Caki2 (cell line): Measurements from ENCODE around the gene HIVEP2. TPM values are rescaled to one million over a fixed set of nuclear protein-coding genes. Genes with fewer than 3 reads are reported as not detected.

Source experiments
- DNase-seq: peaks from one replicate; pipeline ENCODE4 v3.0.0-alpha.2; 2015; ENCODE audit warnings: low read depth
- in situ Hi-C: cut with HindIII; loops from 2 replicates; pipeline ENCODE4 v1.10.0; 2016; ENCODE audit warnings: low sequenced_read_pairs, low pct_unique_long_range_greater_than_20kb, mixed read lengths
- total RNA-seq: library from RNA; depleted of rRNA; stranded (reverse); fragments of >200 nt; shearing (Covaris generic); gene quantifications from 2 replicates; pipeline ENCODE4 v1.2.3, GENCODE V29; 2014; ENCODE audit warnings: low replicate concordance

Gene HIVEP2
- total RNA-seq, 1 experiment from 2014 or later = 3.5 TPM

DNA sequence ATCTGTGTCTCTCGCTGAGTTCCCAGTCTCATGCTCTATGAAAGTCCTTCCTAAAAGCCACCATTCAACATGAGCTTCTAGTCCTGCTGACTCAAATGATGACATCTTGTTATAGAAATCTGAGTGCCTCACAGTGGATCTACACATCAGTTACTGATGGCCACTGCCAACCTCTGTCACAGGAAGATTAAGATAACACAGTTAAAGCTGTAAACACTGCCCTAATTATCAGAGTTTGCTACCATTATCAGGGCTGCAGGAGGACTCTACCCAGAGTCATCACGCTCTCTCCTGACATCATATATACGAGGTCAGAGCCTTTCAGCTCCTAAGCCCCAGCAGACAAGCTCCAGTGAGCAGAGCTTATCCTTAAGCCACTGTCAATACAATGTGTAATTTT lies 63.2 kb downstream of the HIVEP2 start:
- DNase-seq = no peak
- in situ Hi-C loops = no loop called here

- in situ Hi-C loops = no loop called here
- DNase-seq = no peak
Measured at GRCh38 chr6:142881290-142881689, 63.7 kb downstream of the HIVEP2 start.

DNA sequence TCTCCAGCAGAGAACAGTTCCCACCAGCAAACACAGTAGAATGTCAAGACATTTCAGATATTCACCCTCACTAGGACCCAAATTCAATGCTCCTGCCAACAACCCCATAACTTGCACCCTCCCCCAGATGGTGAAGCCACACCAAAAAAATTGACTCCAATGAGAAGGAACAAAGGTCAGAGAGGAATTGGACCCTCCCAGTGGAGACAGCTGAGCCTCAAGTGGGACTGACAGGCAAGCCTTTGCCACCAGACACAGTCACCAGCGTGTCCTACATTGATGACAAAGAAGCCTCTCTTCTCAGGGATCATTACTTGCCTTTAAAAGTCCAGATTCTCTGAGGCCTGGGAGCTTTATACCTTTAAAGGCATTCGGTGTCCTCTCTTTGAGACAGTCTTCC lies 64.8 kb downstream of the HIVEP2 start:
- no peak for DNase-seq
- in situ Hi-C loops = no loop called here

DNA sequence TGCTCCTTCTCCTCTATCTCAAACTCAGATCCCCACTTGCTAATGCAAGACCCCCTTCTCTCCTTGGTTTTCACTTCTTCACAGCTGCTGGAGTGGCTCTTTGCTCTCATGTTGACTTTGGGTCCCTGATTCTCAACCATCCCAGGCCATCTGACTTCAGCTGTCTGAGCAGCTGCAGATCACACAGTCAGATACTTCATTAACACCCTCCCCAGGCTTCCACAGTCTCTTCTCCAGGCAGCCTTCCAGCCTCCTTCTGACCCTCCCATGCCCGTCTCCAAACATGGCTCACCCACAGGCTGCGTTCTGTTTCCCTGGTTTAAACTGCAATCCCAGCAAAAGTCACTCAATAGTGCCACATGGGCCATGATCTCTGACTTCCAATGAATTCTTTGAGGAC lies 65.4 kb downstream of the HIVEP2 start:
- in situ Hi-C loops = no loop called here

DNA sequence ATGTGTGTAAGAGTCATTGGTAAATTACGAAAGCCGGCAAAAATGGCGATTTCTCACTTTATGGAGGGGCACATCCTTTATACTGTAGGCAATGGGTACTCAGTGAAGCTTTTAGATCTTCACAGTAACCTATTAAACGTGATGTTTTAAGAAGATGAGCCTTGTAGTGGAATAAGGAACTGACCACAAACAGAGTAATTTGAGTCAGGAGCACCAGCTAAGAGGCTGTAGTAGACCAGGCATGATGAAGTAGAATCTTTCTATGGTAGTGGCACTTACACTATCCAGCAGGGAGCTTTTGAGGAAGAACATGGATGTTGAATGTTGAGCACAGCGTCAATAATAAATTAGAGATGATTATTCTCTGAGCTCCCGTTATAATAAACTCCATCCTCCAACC lies 65.9 kb downstream of the HIVEP2 start:
- DNase-seq = no peak
- in situ Hi-C loops = no loop called here

More for the DNA sequence above, 65.4 kb downstream of the HIVEP2 start:
- no peak for DNase-seq

GRCh38 chr6:142878407-142878806 lies 66.6 kb downstream of the HIVEP2 start:
- in situ Hi-C loops = no loop called here
- no peak for DNase-seq

GRCh38 chr6:142874676-142875075 lies 70.3 kb downstream of the HIVEP2 start:
- DNase-seq = peak; percentile 35
- in situ Hi-C loops = no loop called here

GRCh38 chr6:142872376-142872775 lies 72.6 kb downstream of the HIVEP2 start:
- in situ Hi-C loops = no loop called here
- no peak for DNase-seq

DNA sequence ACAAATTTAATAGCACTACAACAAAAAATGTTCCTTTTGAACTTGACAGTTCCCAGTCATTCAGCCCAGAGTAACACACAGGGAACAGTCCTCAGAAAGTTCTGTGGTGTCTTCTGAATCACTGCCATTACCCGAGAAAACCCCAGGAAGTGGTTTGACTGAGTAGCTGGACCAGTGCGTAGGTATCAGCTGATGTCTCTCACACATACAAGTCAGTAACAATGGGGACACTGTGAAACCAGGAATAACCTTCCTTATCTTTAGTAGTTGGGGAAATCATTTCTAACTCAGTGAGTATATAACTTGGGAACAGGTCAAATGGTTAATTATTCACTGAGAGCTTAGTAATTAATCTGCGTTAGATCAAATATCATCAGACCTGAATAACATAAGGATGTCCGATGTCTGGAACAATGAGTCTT lies 73.1 kb downstream of the HIVEP2 start:
- in situ Hi-C loops = no loop called here
- DNase-seq = peak; percentile 96

GRCh38 chr6:142870787-142871415 lies 74.1 kb downstream of the HIVEP2 start:
- in situ Hi-C loops = no loop called here
- DNase-seq = no peak

- DNase-seq = peak; percentile 30
- in situ Hi-C loops = no loop called here
Measured at GRCh38 chr6:142868917-142869316, 76.1 kb downstream of the HIVEP2 start.

GRCh38 chr6:142867988-142868812 lies 76.8 kb downstream of the HIVEP2 start:
- peak; percentile 68 for DNase-seq
- in situ Hi-C loops = no loop called here

DNA sequence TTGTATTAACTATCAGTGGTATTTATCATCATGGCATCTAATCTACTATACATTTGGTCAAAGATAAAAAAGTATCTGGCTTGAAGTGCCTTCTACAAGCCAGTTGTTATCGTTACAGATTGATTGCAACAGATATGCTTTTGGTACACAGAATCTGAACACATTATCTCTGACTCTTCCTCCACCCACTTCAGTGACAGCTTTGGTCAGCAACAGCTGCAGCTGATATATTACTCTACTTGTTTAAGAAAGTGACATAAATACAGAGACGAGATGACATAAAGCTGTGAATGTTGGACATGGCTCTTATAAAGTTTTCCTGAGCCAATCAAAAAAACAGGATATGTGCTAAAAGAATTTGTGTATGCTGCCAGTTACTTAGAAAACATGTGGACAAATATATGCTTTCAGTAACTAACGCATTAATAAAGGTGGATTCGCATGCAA lies 77.6 kb downstream of the HIVEP2 start:
- in situ Hi-C loops = no loop called here

DNA sequence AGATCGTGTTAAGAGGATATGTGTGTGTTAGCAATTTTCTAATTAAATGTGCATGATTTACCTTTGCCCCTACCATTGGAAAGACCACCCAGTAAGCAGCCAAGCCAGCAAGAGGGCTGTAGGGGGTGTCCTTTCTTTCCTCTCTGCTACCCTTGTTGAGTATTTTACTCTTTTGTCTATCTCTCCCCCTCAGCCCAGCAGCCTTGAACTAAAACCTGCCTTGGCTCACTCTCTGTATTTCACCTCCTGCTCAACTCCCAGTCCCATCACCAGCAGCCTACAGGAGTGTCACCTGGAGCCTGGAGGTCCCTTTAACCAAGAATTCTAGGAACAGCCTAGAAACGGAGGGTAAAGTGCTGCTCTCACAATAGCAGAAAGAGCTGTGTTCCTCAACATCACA lies 81.0 kb downstream of the HIVEP2 start:
- in situ Hi-C loops = no loop called here

More for the DNA sequence above, 77.6 kb downstream of the HIVEP2 start:
- DNase-seq = no peak

DNA sequence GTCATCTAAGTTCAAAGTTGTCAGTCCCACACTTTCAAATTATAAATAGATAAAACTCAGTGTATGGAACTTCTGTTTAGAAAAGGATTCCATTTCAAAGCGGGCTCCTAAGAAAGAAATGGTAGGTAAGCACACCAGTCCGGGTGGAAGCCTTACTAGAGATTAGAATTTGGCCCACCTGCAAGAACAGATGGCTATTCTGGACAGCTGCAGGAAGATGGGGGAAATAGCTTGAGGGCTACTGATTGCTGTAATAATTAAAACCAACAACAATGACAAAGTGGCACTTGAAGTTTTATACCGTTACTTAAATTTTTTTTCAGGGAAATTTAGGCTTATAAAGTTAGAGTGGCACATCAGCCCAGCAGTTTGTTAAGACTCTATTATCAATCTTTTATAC lies 83.3 kb downstream of the HIVEP2 start:
- DNase-seq = no peak
- in situ Hi-C loops = no loop called here

More for the DNA sequence above, 81.0 kb downstream of the HIVEP2 start:
- DNase-seq = no peak

DNA sequence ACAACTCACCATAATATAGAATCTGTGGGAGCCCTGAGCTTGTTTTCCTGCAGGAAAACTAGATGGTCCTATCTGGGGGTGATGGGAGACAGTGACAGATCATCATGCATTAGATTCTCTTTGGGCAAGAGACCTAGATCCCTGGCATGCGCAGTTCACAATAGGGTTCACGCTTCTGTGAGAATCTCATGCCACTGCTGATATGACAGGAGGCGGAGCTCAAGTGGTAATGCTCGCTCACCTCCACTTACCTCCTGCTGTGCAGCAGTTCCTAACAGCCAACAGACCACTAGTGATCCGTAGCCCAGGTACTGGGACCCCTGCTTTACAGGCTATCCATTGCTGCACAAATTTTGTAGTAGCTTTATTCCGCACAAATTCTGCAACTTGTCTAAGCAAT lies 84.5 kb downstream of the HIVEP2 start:
- DNase-seq = no peak
- in situ Hi-C loops = no loop called here

GRCh38 chr6:142857796-142858555 lies 87.0 kb downstream of the HIVEP2 start:
- in situ Hi-C loops = no loop called here
- no peak for DNase-seq

DNA sequence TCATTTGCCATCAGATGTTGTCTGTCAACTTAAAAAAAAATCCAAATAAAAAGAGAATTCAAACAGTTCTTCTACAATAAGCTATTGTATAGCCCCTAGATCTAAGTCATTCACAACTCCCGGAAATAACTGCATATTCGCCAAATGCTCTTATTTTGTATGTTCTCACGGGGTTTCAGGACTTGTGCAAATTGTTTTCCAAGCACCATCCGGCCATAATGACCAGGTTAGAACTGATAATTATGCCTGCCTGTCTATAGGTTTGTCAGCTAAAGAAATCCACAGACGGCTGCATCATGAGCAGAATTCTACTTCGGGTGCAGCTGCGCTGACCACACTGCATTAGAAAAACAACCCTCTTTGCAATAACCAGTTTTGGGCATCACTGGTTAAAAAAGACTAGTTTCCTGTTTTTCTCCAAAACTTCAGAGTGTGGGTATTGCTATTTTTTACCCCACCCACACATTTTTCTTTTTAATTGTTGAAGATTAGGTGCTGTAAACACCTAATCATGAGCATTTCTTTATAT lies 87.7 kb downstream of the HIVEP2 start:
- in situ Hi-C loops = no loop called here
- DNase-seq = no peak
